Stimulated activated CD4-positive, alpha-beta T cell treated with anti-CD3 and anti-CD28 coated beads, Interleukin-1b, Interleukin-23, amount 100 ng/mL, for 1 hour (primary cell): ENCODE results near the gene RBM25.

Experiments used
- DNase-seq, 2 donors: peaks; one replicate each; pipeline ENCODE4 v3.0.0-alpha.2; 2020; ENCODE audit warnings: low read depth in 2 of 2

The RBM25 gene

DNA sequence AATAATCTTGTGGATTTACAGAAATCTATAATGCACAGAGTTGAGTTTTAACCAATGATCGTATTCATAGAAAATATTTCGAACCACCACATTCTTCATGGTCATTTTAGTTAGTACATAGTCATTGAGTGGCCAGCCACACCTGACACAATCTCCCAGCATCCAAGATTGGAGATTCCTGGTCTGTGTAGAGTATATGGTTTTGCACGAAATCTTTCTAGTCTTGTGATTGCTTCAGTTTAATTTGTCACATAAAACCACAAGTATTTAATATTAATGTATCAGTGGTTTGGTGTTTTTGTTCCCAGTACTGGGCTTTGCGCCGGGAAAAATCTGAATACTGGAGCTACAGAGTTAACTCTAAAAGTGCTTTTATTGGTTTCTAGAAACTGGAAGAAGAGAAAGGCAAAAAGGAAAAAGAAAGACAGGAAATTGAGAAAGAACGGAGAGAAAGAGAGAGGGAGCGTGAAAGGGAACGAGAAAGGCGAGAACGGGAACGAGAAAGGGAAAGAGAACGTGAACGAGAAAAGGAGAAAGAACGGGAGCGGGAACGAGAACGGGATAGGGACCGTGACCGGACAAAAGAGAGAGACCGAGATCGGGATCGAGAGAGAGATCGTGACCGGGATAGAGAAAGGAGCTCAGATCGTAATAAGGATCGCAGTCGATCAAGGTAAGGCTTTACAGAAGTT is 44.6 kb downstream of the RBM25 start:
- no peak for DNase-seq

DNA sequence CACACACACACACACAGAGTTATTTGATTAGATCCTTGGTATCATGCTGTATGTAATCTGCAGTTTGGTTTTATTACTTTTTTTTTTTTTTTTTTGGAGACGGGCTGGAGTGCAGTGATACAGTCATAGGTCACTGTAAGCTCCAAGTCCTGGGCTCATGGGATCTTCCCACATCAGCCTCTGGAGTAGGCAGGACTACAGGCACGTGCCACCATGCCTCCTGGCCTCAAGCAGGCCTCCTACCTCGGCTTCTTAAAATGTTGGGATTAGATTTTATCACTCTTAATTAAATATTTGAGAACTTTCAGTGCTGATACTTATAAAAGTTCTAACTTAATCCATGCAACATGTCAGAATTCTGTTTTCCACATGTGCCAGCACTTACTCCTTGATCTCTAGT is 46.7 kb downstream of the RBM25 start:
- no peak for DNase-seq

DNA sequence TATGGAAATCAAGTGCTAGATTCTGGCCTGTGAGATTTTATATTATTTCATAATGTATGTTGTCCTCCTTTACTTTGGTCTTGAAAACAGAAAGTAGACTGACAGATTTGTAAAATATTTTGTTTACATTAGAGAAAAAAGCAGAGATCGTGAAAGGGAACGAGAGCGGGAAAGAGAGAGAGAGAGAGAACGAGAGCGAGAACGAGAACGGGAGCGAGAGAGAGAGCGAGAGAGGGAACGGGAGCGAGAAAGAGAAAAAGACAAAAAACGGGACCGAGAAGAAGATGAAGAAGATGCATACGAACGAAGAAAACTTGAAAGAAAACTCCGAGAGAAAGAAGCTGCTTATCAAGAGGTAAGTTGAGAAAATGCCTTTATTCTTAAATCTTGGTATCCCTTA is 47.4 kb downstream of the RBM25 start:
- DNase-seq: no peak

DNA sequence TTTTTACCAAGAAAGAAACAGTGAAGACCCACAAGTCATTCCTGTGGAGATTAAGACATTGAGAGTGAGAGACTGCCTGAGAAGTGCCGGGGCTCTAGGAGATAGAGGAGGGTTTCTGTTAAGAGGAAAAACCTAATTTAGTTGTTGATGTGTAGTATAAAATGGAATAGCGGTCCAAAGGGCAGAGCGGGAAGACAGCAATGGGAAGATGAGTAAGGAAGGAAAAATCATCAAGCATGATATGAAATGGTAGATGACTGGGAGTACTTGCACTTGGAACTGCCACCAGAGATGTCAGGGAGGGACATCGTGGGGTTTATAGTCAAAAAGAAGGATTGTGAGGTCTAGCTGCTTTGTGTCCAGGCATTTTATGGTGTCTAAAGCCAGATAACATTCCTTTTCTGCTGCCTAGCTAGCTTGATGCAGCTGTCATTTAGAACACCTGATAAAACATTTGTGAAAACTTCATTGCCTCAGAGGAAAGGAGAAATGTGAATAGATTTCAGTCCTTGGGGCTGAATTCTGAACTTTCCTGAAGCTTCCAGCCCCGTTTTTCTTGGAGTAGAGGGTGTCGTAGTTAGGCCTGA is 57.8 kb downstream of the RBM25 start:
- DNase-seq: no peak

DNA sequence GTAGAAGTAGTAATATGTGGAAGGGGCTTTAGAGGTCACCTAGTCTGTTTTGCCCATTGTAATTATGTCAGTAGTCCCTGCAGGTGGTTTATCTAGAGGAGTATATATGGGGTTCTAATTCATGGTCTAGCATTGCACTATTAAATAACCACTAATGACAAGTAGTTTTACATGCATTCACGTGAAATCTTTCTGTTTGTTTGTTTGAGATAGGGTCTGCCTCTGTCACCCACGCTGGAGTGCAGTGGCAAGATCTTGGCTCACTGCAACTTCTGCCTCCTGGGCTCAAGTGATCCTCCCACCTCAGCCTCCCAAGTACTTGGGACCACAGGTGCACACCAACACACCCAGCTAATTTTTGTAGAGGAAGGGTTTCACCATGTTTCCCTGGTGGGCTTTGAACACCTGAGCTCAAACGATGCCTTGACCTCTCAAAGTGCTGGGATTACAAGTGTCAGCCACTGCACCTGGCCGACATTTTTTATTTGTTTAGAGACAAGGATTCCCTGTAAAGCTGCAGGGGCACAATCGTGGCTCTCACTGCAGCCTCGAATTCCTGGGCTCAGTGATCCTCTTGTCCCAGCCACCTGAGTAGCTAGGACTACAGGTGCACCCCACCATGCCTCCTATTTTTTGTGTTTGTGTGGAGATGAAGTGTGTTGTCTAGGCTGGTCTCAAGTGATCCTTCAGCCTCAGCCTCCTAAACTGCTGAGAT is 66.0 kb downstream of the RBM25 start:
- no peak for DNase-seq

DNA sequence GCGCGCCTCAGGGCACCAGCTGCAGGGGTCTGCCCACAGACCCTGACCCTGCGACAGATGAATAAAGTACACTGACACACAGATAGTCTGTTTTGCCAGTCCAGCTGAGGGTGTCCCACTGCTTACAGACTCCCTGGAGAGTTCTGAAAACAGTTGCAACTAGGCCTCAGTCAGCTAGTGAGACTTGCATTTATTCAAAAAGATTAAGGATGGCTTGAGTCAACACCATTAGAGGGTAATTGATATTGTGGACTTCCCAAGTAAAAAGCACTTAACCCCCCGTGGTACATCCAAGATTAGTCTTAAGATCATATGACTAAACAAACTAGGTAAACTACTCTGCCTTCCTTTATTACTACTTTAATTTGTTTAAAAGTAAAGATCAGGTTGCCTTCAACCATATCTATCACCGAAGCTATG is 66.8 kb downstream of the RBM25 start:
- no peak for DNase-seq

DNA sequence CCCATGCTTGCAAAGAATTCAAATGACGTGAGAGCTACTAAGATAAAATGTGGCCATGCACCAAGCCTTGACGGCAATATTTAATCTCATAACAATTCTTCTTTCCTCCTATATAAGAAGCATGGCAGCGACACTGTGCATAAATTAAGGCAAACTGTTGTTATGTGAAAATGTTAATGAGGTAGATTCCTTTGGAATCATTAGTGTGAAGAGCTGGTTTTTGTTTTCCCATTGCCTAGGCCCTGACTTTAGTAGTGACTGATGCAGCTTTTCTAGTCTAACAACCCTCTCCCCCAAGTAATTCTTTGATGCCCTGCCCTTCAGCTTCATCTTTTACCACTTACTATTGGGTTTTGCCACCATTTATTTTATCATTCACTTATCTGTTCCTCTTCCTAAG is 67.4 kb downstream of the RBM25 start:
- DNase-seq: no peak

DNA sequence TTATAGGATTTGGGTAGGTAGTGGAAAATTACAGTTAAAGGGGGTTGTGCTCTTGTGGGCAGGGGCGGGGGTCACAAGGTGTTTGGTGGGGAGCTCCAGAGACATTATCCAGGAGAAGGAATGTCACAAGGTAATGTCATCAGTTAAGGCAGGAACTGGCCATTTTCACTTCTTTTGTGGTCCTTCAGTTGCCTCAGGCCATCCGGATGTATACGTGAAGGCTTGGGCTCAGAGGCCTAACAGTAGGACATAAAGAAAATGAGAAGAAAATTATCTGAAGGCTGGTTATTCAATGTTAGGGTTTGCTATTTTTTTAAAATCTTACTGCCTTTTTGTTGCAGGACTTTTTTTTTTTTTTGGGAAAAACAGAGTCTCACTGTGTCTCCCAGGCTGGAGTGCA is 75.5 kb downstream of the RBM25 start:
- DNase-seq: no peak

DNA sequence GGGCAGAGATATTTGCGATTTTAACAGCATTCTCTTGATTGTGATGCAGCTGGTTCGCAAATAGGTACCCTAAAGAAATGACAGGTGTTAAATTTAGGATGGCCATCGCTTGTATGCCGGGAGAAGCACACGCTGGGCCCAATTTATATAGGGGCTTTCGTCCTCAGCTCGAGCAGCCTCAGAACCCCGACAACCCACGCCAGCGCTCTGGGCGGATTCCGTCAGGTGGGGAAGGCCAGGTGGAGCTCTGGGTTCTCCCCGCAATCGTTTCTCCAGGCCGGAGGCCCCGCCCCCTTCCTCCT is 77.7 kb downstream of the RBM25 start:
- no peak for DNase-seq

DNA sequence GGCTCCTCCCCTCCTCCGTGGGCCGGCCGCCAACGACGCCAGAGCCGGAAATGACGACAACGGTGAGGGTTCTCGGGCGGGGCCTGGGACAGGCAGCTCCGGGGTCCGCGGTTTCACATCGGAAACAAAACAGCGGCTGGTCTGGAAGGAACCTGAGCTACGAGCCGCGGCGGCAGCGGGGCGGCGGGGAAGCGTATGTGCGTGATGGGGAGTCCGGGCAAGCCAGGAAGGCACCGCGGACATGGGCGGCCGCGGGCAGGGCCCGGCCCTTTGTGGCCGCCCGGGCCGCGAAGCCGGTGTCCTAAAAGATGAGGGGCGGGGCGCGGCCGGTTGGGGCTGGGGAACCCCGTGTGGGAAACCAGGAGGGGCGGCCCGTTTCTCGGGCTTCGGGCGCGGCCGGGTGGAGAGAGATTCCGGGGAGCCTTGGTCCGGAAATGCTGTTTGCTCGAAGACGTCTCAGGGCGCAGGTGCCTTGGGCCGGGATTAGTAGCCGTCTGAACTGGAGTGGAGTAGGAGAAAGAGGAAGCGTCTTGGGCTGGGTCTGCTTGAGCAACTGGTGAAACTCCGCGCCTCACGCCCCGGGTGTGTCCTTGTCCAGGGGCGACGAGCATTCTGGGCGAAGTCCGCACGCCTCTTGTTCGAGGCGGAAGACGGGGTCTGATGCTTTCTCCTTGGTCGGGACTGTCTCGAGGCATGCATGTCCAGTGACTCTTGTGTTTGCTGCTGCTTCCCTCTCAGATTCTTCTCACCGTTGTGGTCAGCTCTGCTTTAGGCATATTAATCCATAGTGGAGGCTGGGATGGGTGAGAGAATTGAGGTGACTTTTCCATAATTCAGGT is 78.3 kb downstream of the RBM25 start, which contains the start of gene PSEN1:
Gene PSEN1 (plus strand): TSS at position 121 of the 839 bp plus-strand sequence. CDS start 11,513 bp downstream, outside the sequence.
- DNase-seq: peak; percentile 96 to 99

DNA sequence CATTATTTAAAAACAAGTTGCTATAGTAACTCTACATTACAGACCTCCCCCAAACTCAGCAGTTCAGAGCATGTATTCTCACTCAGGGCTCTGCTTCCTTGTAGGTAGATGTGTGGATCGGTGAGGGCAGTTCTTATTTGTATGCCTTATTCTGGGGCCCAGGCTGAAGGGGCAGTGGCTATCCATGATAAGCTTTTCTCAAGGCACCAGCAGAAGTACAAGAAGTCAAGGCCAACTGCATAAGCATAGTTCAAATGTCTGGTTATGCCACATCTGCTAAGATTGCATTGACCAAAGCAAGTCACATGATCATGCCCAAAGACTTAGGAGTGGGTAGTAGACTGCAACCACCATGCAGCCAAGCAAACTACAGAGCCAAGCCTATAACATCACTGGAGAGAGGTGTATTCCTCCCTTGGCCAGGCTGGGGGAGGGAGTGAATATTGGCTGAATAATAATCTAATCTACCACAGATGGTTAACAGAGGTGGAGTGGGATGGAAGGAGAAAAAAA is 82.5 kb downstream of the RBM25 start:
- DNase-seq: no peak

DNA sequence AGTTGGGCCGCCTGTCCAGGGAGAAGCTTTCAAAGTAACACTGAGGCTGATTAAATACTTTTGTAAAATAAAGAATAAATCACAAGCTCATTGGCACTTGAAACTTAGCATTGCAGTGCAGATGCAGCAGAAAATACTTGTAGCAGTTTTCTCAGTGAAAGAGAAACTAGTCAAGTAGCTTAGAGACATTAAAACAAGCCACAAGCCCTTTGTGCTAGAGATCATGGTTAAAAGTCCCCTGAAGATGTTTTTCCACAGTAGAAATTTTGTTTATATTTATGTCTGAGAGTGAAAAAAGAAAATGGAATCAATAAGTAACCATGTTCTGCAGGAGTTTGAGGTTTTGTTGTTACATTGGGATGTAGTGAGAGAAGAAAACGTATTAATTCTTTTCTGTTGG is 83.9 kb downstream of the RBM25 start:
- no peak for DNase-seq

DNA sequence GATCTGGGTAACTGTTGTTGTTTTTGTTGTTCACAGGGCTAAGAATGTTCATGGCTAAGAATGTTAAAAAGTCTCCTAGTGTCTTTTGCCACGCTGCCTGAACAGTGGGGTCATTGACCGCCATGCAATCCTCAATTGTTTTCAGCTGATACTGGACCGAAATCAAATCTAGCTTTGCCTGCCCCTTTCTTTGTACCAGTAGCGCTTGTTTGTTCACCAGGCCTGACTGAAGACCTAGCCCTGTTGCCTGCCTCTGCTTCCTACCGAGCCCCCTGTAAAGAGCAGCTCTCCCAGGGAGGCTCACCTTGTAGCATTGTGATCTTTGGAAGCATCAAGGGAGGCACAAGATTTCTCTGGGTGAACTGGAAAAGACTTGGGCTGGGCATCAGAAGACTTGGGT is 84.7 kb downstream of the RBM25 start:
- no peak for DNase-seq

DNA sequence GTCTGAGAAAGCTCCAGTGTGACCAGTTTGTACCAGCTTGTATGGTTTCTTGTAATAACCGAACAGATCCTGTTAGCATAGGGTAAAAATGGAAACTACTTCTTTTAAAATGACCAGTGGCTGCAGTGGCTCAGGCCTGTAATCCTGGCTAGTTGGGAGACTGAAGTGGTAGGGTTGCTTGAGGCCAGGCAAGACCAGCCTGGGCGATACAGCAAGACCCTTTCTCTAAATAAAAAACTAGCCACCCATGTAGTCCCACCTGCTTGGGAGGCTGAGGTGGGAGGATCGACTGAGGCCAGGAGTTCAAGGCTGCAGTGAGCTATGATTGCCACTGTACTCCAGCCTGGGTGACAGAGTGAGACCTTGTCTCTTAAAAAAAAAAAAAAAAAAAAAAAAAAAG is 85.3 kb downstream of the RBM25 start:
- DNase-seq: no peak

DNA sequence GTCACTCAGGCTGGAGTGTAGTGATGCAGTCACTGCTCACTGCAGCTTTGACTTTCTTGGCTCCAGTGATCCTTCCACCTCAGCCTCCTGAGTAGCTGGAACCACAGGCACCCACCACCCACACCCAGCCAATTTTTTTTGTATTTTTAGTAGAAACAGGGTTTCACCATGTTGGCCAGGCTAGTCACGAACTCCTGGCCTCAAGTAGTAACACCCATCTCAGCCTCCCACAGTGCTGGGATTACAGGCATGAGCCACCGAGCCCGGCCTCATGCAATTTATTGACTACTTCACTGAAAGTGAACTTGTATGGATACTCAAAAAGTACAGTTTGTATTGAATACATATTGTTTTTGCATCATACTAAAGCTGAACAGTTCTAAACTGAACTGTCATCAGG is 87.0 kb downstream of the RBM25 start:
- DNase-seq: no peak

DNA sequence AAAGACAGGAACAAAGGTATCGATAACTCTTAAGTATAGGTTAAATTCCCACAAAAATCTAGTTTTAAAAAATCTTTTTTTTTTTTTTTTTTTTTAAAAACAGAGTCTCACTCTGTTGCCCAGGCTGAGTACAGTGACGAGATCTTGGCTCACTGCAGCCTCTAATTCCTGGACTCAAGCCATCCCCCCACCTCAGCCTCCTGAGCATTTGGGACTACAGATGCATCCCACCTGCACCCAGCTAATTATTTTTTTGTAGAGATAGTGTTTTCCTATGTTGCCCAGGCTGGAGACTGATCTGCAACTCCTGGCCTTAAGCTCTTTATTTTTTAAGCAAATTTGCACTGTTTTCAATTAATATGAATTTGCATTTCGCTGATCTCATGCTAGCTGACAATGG is 87.8 kb downstream of the RBM25 start:
- no peak for DNase-seq

DNA sequence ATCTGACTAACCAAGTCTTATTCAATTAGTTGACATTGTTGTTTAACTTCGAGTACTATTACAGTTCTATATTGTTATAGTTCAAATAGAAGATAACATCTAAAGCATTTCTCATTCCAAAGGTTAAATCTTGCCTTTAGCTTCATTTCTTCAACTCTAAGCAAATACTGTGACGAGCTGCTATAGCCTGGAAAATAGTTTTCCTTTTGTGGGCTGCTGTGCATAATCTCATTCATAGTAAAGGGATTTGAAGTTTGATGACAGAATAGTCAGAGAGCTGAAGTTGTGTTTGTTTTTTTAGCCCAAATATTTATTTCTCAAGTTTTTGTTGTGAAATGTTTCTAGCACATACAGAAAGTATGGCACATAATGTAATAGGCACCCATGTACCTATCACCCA is 91.4 kb downstream of the RBM25 start:
- DNase-seq: no peak

DNA sequence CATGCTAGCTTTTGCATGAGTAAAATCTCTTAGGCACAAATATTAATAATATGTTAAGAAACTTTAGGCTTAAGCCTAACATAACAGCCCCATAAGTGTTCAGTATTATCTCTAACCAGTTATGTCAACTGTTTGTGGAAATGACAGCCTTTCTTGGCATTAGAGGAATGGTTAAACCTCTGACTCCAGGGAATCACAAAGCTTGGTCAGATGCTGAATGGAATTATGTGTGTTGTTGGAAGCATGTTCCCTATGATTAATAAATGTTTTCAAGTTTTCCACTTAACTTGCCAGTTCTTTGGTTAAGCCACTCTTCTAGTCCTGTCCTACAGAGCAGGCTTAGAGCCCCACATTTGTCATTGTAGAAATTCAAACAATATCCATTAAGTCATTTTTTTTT is 94.9 kb downstream of the RBM25 start:
- DNase-seq: no peak

DNA sequence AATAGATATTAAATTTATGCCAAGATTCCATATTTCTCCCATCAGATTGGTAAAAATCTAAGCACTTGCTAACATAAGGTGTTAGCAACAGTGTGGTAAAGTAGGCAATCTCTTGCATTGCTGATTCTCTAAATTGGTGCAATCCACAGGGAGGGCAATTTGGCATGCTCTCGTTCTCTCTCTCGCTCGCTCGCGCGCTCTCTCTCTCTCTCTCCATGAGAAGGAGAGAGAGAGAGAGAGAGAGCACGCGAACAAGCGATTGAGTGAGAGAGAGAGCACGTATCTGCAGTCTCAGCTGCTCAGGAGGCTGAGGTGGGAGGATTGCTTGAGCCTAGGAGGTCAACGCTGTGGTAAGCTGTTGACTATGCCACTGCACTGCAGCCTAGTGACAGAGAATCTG is 103.9 kb downstream of the RBM25 start:
- DNase-seq: no peak

DNA sequence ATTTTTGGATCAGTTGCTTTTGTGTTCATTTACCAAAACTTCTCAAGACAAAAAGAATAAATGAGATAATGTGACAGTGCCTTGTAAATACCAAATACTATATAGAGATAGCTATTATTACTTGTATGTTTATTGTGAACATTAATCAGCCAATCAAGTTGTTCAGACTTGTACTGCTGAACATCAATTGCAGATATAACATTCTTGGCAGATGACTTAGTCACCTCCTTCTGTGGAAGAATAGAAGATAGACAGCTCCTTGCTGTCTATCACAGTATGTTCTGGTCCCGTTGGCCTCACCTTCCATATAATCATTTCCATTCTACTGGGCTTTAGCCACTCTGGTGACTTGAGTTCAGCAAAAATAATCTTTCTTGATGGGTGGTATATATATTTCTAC is 108.1 kb downstream of the RBM25 start:
- DNase-seq: no peak

DNA sequence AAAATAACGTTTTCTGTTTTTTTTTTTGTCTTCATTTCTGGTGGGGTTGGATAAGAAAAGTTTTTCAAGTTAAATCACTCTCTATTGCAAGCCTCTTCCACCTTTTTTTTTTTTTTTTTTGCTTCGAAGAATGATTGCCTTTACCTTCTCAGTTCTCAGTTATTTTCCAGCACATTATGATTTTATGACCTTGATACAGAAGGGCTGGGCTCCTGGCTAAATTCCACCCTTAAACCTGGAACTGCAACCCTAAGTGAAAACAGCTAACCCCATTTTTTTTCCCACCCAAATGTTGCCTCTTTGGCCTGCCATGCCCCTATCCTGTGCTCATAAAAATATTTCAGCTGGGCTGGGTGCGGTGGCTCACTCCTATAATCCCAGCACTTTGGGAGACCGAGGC is 109.4 kb downstream of the RBM25 start:
- no peak for DNase-seq

DNA sequence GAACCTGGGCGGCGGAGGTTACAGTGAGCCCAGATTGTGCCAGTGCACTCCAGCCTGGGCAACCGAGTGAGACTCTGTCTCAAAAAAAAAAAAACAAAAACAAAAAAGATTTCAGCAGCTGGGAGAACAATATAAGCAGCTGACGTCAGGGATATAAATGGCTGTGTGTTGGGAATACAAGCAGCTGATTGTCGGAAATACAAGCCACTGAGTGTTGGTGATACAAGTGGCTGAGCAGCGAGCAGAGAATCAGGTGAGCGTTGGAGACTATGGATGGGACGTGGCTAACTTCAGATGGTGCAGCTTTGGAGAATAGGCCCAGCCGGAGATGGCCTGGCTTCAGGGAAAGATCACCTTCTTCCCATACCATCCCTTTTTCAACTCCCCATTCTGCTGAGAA is 109.9 kb downstream of the RBM25 start:
- no peak for DNase-seq
